Esophagus muscularis mucosa (tissue), 4 donors: ENCODE measurements around the gene ARFGAP1. TPM values are rescaled to one million over a fixed set of nuclear protein-coding genes. Genes with fewer than 3 reads are reported as not detected.

Experiments
- DNase-seq: peaks from one replicate; pipeline ENCODE4 v3.0.0-alpha.2; 2017; ENCODE audit errors: extremely low spot score
- H3K27ac ChIP-seq, 4 donors: fragments of 200-600 bp; sonication (generic); replicated peaks in 1 of 4; 1 replicate in 3 of 4; 2 replicates in 1 of 4; pipeline ENCODE4 v1.5.1; 2016 to 2019; ENCODE audit warnings: mild to moderate bottlenecking in 1 of 4
- H3K27me3 ChIP-seq, 4 donors: fragments of 200-600 bp; sonication (generic); one replicate each; pipeline versions ENCODE4 v1.5.1 to v1.6.0; 2016 to 2019
- H3K36me3 ChIP-seq, 4 donors: fragments of 200-600 bp; sonication (generic); one replicate each; pipeline ENCODE4 v1.5.1; 2016 to 2019
- H3K4me1 ChIP-seq, 4 donors: fragments of 200-600 bp; sonication (generic); one replicate each; pipeline ENCODE4 v1.5.1; 2016 to 2019
- H3K4me3 ChIP-seq, 4 donors: fragments of 200-600 bp; sonication (generic); 1 replicate in 2 of 4; 2 replicates in 2 of 4; pipeline ENCODE4 v1.5.1; 2016 to 2019; ENCODE audit warnings: mild to moderate bottlenecking in 4 of 4, moderate library complexity in 1 of 4
- H3K9me3 ChIP-seq, 4 donors: fragments of 200-600 bp; sonication (generic); 1 replicate in 3 of 4; 2 replicates in 1 of 4; pipeline ENCODE4 v1.5.1; 2016 to 2019
- CTCF ChIP-seq, 3 experiments: fragments of 200-600 bp in 2 of 3; fragments of 450-650 bp in 1 of 3; sonication (generic) in 2 of 3; IDR thresholded peaks; one replicate each; pipeline ENCODE4 v1.5.1; 2017 to 2019; ENCODE audit warnings: antibody characterized with exemption in 3 of 3, mild to moderate bottlenecking in 2 of 3, moderate library complexity in 1 of 3
- EP300 ChIP-seq: sonication (generic); formaldehyde crosslinking; IDR thresholded peaks from one replicate; pipeline ENCODE4 v1.6.1; 2017; ENCODE audit warnings: antibody characterized with exemption
- POLR2A ChIP-seq: fragments of 450-650 bp; IDR thresholded peaks from one replicate; pipeline ENCODE4 v1.6.1; 2017; ENCODE audit warnings: antibody characterized with exemption, moderate library complexity, mild to moderate bottlenecking, low read depth
- POLR2AphosphoS5 ChIP-seq, 2 donors: sonication (generic); formaldehyde crosslinking; IDR thresholded peaks; one replicate each; pipeline ENCODE4 v1.6.1; 2017; ENCODE audit warnings: antibody characterized with exemption in 2 of 2
- WGBS: methylation state at CpG from one replicate; pipeline ENCODE4 v1.1.5; 2018; 5-methylcytosine and 5-hydroxymethylcytosine counted together
- intact Hi-C: fragments of 100-400 bp; cut with DNase I; formaldehyde crosslinking; loops from one replicate; pipeline ENCODE4 v1.15.1; 2023
- total RNA-seq, 4 donors: library from RNA; depleted of rRNA; stranded (reverse); fragments of >200 nt; gene quantifications; one replicate each; pipeline versions ENCODE4 v1.1.0 to v1.2.1, GENCODE V29; 2016

Gene ARFGAP1
- total RNA-seq, 4 donors from 2014 or later, result 35.8 to 50.9 (median 39.5) TPM

- 70% methylated on average over 14 of the region's 25 CpGs for WGBS
- TF ChIP-seq POLR2A (no peak), POLR2AphosphoS5 (IDR thresholded peaks at IDR 0.05) (no peak), EP300 (no peak), CTCF (IDR thresholded peaks at IDR 0.05) (no peak)
- peaks cover 0 to 87% (median 6%) of the 10 kb centered on the region in 4 donors for H3K27me3 ChIP-seq
- DNase-seq, result no peak
- peaks cover 0 to 2% (median under 1%) of the 10 kb centered on the region in 4 donors for H3K4me1 ChIP-seq
- no peak overlapping the region for H3K27ac ChIP-seq
- intact Hi-C loops, result no loop called here
- H3K9me3 ChIP-seq, result no peaks in the 10 kb centered on the region
- no peak overlapping the region for H3K4me3 ChIP-seq
- no peaks in the 10 kb centered on the region for H3K36me3 ChIP-seq
Measured at GRCh38 chr20:63259734-63260460, 12.7 kb upstream of the ARFGAP1 start.

- Histone ChIP-seq H3K4me1 (no peaks in the 10 kb centered on the region), H3K4me3 (no peak overlapping the region), H3K27me3 (peaks cover 0 to 87% (median under 1%) of the 10 kb centered on the region in 4 donors), H3K27ac (no peak overlapping the region), H3K36me3 (no peaks in the 10 kb centered on the region), H3K9me3 (no peaks in the 10 kb centered on the region)
- intact Hi-C loops, result no loop called here
- DNase-seq, result no peak
- TF ChIP-seq CTCF (IDR thresholded peaks at IDR 0.05) (no peak), POLR2AphosphoS5 (IDR thresholded peaks at IDR 0.05) (no peak), POLR2A (no peak), EP300 (no peak)
- 83% methylated on average over 14 of the region's 15 CpGs for WGBS
Measured at GRCh38 chr20:63260521-63260920, 12.1 kb upstream of the ARFGAP1 start.

- no peak for DNase-seq
- Histone ChIP-seq H3K9me3 (no peaks in the 10 kb centered on the region), H3K27ac (no peak overlapping the region), H3K36me3 (no peaks in the 10 kb centered on the region), H3K4me1 (no peaks in the 10 kb centered on the region), H3K27me3 (peaks cover 0 to 87% (median 0%) of the 10 kb centered on the region in 4 donors), H3K4me3 (no peak overlapping the region)
- TF ChIP-seq POLR2A, result no peak
- no peak for TF ChIP-seq EP300
- TF ChIP-seq POLR2AphosphoS5 (IDR thresholded peaks at IDR 0.05), result no peak
- no peak for TF ChIP-seq CTCF (IDR thresholded peaks at IDR 0.05)
- intact Hi-C loops, result no loop called here
- 36% methylated on average over 15 of the region's 25 CpGs for whole genome bisulfite sequencing
Measured at GRCh38 chr20:63261060-63261794, 11.4 kb upstream of the ARFGAP1 start.

- DNase-seq, result no peak
- peaks cover 0 to 86% (median 0%) of the 10 kb centered on the region in 4 donors for H3K27me3 ChIP-seq
- no peak overlapping the region for H3K4me3 ChIP-seq
- H3K36me3 ChIP-seq, result no peaks in the 10 kb centered on the region
- no peaks in the 10 kb centered on the region for H3K4me1 ChIP-seq
- no peak overlapping the region for H3K27ac ChIP-seq
- TF ChIP-seq POLR2A, result no peak
- no peak for TF ChIP-seq POLR2AphosphoS5 (IDR thresholded peaks at IDR 0.05)
- TF ChIP-seq CTCF (IDR thresholded peaks at IDR 0.05), result no peak
- TF ChIP-seq EP300, result no peak
- intact Hi-C loops, result no loop called here
- 54% methylated on average over 30 of the region's 30 CpGs for WGBS
- no peaks in the 10 kb centered on the region for H3K9me3 ChIP-seq
Measured at GRCh38 chr20:63261795-63262528, 10.7 kb upstream of the ARFGAP1 start.
